WTC11 (cell line): ENCODE data around the gene HTT-AS.

Experiments used
- CTCF ChIP-seq: fragments of 200-600 bp; IDR thresholded peaks from 2 replicates; pipeline ENCODE4 v1.8.0; 2022; ENCODE audit warnings: antibody characterized with exemption
- ELF4 ChIP-seq: sonication (generic); formaldehyde crosslinking; IDR thresholded peaks from 2 replicates; pipeline ENCODE4 v1.8.1; 2022; ENCODE audit warnings: low read depth, mild to moderate bottlenecking, moderate library complexity, missing genetic modification reagents
- FOXJ3 ChIP-seq: sonication (generic); formaldehyde crosslinking; IDR thresholded peaks from 2 replicates; pipeline ENCODE4 v1.9.0; 2021; ENCODE audit warnings: missing genetic modification reagents, mild to moderate bottlenecking, borderline replicate concordance
- MAX ChIP-seq: sonication (generic); formaldehyde crosslinking; IDR thresholded peaks from 2 replicates; pipeline ENCODE4 v1.8.0; 2022; ENCODE audit warnings: mild to moderate bottlenecking, missing genetic modification reagents
- ZBTB21 ChIP-seq: sonication (generic); formaldehyde crosslinking; IDR thresholded peaks from 2 replicates; pipeline ENCODE4 v1.8.1; 2023; ENCODE audit warnings: mild to moderate bottlenecking, missing genetic modification reagents, borderline replicate concordance

- TF ChIP-seq CTCF (peak; percentile 51; the same call in 1 of the 2 replicates), ELF4 (no peak), ZBTB21 (CRISPR knock-in tag) (no peak), MAX (CRISPR knock-in tag) (no peak), FOXJ3 (no peak)
Observed at GRCh38 chr4:3047464-3048286, 26.7 kb downstream of the HTT-AS start.
